Choroid plexus epithelial cell (primary cell): Measurements from ENCODE around the gene CXCR6.

Experiments
- DNase-seq: peaks from one replicate; pipeline ENCODE4 v3.0.0-alpha.2; 2010; ENCODE audit warnings: low read depth
- H3K4me3 ChIP-seq: 2 replicates; pipeline ENCODE4 v1.5.1; 2011; ENCODE audit warnings: low read depth, mild to moderate bottlenecking, control low read depth, low read length, moderate library complexity
- CTCF ChIP-seq: conservative IDR thresholded peaks from 2 replicates; pipeline ENCODE4 v1.5.1; 2011; ENCODE audit warnings: low read depth, mild to moderate bottlenecking, control low read depth, inconsistent platforms, low read length, moderate library complexity

Gene CXCR6

GRCh38 chr3:45933591-45933990 lies 9.7 kb upstream of the CXCR6 start:
- TF ChIP-seq CTCF = no peak
- DNase-seq = no peak
- no peak overlapping the region for H3K4me3 ChIP-seq

- TF ChIP-seq CTCF = no peak
- no peak for DNase-seq
- H3K4me3 ChIP-seq = no peak overlapping the region
Measured at GRCh38 chr3:45936261-45936660, 7.0 kb upstream of the CXCR6 start.

- H3K4me3 ChIP-seq = no peak overlapping the region
- no peak for TF ChIP-seq CTCF
- no peak for DNase-seq
Measured at GRCh38 chr3:45937206-45938042, 5.8 kb upstream of the CXCR6 start.

GRCh38 chr3:45938043-45938435 lies 5.2 kb upstream of the CXCR6 start:
- DNase-seq = no peak
- H3K4me3 ChIP-seq = no peak overlapping the region
- no peak for TF ChIP-seq CTCF

- no peak overlapping the region for H3K4me3 ChIP-seq
- DNase-seq = peak; percentile 98
- peak; percentile 97 for TF ChIP-seq CTCF
Measured at GRCh38 chr3:45938864-45939263, 4.4 kb upstream of the CXCR6 start.

- no peak overlapping the region for H3K4me3 ChIP-seq
- DNase-seq = no peak
- TF ChIP-seq CTCF = no peak
Measured at GRCh38 chr3:45939341-45939771, 3.9 kb upstream of the CXCR6 start.

GRCh38 chr3:45940004-45940780 lies 3.1 kb upstream of the CXCR6 start:
- no peak for TF ChIP-seq CTCF
- DNase-seq = no peak

More at GRCh38 chr3:45940004-45940780, 3.1 kb upstream of the CXCR6 start:
- H3K4me3 ChIP-seq = no peak overlapping the region
